Esophagus squamous epithelium (tissue), 4 donors: ENCODE results near the gene BPTF.

Source experiments
- CTCF ChIP-seq, 6 experiments: fragments of 450-650 bp in 4 of 6; fragments of 200-600 bp in 2 of 6; sonication (generic) in 2 of 6; IDR thresholded peaks; one replicate each; pipeline ENCODE4 v1.5.1; 2016 to 2019; ENCODE audit warnings: antibody characterized with exemption in 6 of 6, mild to moderate bottlenecking in 4 of 6, moderate library complexity in 4 of 6
- POLR2A ChIP-seq, 4 donors: fragments of 450-650 bp; IDR thresholded peaks; one replicate each; pipeline ENCODE4 v1.6.1; 2017; ENCODE audit warnings: antibody characterized with exemption in 4 of 4, mild to moderate bottlenecking in 4 of 4, moderate library complexity in 3 of 4

- TF ChIP-seq CTCF (IDR thresholded peaks at IDR 0.05) (no peak), POLR2A (IDR thresholded peaks at IDR 0.05) (no peak)
These were observed 188.1 kb downstream of the BPTF start for GRCh38 chr17:68013385-68013784.
